Colonic mucosa (tissue), 4 donors: ENCODE results near the gene WDR20. TPM values are rescaled to one million over a fixed set of nuclear protein-coding genes. Genes with fewer than 3 reads are reported as not detected.

Experiments used
- DNase-seq: peaks from one replicate; pipeline ENCODE4 v3.0.0-alpha.2; 2020
- H3K27ac ChIP-seq: fragments of 200-600 bp; one replicate; pipeline ENCODE4 v1.8.0; 2021
- H3K27me3 ChIP-seq: fragments of 200-600 bp; one replicate; pipeline ENCODE4 v1.8.0; 2021
- H3K36me3 ChIP-seq: fragments of 200-600 bp; one replicate; pipeline ENCODE4 v1.8.0; 2021
- H3K4me1 ChIP-seq: fragments of 200-600 bp; one replicate; pipeline ENCODE4 v1.8.0; 2021; ENCODE audit warnings: mild to moderate bottlenecking
- H3K4me3 ChIP-seq: fragments of 200-600 bp; one replicate; pipeline ENCODE4 v1.8.0; 2021
- H3K9ac ChIP-seq, 2 donors: one replicate each; pipeline ENCODE4 v1.7.0; 2013; ENCODE audit warnings: control low read depth in 2 of 2, low read depth in 2 of 2, low read length in 2 of 2
- H3K9me3 ChIP-seq: fragments of 200-600 bp; one replicate; pipeline ENCODE4 v1.8.0; 2021
- intact Hi-C: fragments of 100-400 bp; cut with DNase I; formaldehyde crosslinking; loops from one replicate; pipeline ENCODE4 v1.14.1; 2022
- total RNA-seq, 2 donors: library from RNA; stranded (reverse); fragmentation: NEBNext Ultra II Directional in 1 of 2; extraction: Animal tissue kit (Norgen Biotek cat#: 25700) in 1 of 2; gene quantifications; one replicate each; pipeline ENCODE4 v1.2.1, GENCODE V29; 2021
- TF ChIP-seq, protein P1 (sequence below): fragments of 200-600 bp; IDR thresholded peaks from one replicate; pipeline ENCODE4 v1.8.0; 2022; ENCODE audit warnings: antibody characterized with exemption, mild to moderate bottlenecking
- donor health status: healthy.
- donor health status: DM: no; HTN: no; CAD: no.
- donor health status: DM: no; HTN: no; CAD: no.

The WDR20 gene
- total RNA-seq, 2 donors from 2014 or later = 30.0 to 31.2 TPM

DNA sequence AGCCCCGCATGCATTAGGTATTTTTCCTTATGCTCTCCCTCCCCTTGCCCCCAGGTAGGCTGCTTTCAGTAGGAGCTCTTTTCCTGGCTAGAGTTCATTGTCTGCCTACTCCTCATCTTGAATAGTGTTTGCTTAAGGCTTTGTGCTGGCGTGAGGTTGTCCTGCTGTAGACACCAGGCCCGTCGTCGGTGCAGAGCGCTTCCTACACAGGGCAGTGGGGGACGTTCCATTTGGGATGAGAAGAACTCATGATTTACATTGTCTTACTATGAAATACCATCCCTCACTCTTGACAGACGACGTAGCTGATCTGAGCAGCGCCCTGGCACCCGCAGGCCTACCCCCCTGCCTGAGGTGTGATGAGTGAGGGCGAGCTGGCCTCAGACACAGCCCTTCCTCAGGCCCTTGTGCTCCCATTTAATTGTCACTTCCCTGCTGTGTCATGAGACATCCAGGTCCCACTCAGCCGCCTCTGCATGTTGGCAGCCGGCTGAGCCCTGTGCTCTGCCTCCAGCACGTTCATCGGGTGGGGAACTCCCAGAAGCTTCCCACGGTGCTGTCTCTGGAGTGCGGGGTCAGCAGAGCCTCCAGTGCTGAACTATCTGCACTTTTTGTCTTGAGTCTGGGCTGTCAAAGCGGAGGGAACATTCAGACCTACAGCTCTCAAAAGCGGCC is 76.0 kb downstream of the WDR20 start:
- intact Hi-C loops = no loop called here
- Histone ChIP-seq H3K36me3 (no peaks in the 10 kb centered on the region), H3K9me3 (no peaks in the 10 kb centered on the region), H3K4me1 (no peaks in the 10 kb centered on the region), H3K9ac (no peak overlapping the region), H3K27ac (no peak overlapping the region), H3K4me3 (no peak overlapping the region), H3K27me3 (no peaks in the 10 kb centered on the region)
- TF ChIP-seq, protein P1, sequence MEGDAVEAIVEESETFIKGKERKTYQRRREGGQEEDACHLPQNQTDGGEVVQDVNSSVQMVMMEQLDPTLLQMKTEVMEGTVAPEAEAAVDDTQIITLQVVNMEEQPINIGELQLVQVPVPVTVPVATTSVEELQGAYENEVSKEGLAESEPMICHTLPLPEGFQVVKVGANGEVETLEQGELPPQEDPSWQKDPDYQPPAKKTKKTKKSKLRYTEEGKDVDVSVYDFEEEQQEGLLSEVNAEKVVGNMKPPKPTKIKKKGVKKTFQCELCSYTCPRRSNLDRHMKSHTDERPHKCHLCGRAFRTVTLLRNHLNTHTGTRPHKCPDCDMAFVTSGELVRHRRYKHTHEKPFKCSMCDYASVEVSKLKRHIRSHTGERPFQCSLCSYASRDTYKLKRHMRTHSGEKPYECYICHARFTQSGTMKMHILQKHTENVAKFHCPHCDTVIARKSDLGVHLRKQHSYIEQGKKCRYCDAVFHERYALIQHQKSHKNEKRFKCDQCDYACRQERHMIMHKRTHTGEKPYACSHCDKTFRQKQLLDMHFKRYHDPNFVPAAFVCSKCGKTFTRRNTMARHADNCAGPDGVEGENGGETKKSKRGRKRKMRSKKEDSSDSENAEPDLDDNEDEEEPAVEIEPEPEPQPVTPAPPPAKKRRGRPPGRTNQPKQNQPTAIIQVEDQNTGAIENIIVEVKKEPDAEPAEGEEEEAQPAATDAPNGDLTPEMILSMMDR = no peak
- no peak for DNase-seq

DNA sequence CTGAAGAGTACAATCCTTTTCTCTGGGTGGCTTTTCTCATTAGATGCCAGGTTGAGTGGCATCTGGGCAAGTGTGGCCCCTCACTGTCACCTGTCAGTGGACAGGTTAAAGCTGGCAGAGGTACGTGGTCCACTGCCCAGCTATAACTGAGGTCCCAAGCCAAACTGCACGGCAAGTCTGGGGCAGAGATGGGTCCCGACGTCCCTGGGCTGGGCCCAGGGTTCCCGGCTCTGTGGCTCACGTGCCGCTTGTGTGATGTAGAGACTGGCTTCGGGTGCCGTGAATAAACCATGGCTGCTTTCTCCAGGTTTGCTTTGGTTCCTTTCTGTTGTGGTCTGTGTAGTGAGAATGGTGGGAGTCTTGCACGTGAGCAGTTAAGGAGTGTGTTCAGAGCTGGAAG is 77.7 kb downstream of the WDR20 start:
- TF ChIP-seq, protein P1 = no peak
- no peaks in the 10 kb centered on the region for H3K36me3 ChIP-seq
- H3K27ac ChIP-seq = no peak overlapping the region
- DNase-seq = no peak
- H3K9ac ChIP-seq = no peak overlapping the region
- no peak overlapping the region for H3K4me3 ChIP-seq
- no peaks in the 10 kb centered on the region for H3K27me3 ChIP-seq
- no peaks in the 10 kb centered on the region for H3K9me3 ChIP-seq
- no peaks in the 10 kb centered on the region for H3K4me1 ChIP-seq
- intact Hi-C loops = no loop called here

DNA sequence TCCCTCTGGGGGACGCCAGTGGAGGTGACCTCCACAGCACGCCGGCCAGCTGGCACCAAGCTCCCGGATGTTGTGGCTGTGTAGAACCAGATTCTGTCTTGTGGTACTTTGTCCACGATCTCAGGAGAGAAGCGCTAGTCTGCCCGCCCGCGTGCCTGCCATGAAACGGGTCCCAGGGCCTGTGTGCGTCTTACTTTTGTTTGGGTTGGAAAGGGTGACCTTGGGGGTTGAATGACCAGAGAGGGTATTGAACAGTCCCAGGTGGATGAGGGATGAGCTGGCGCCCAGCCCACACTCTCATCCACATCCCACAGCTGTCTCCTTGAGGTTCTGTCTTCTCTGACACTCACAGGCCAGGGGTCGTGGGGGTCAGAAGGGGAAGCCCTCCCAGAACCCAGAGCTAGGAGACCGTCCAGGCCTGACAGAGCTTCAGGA is 78.3 kb downstream of the WDR20 start:
- no peaks in the 10 kb centered on the region for H3K36me3 ChIP-seq
- no peak for DNase-seq

DNA sequence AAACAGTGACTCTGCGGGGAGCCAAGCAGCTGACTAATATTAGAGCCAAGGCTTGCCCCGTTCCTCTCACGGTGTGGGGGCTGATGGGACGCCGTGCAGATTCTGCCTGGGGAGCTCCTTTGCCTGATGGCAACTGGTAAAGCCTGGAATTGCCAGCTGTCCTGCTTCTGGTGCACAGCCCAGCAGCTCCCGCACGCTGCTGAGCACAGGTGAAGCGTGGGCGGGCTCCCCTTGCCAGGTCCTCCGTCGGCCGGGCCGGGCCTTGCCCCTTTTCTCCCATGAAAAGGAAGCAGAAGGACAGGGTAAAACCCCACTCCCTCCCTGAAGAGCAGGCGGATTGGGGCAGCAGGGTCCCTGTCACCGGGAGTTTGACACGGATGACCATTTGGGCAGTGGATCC is 79.0 kb downstream of the WDR20 start:
- DNase-seq = no peak
- H3K27ac ChIP-seq = no peak overlapping the region
- H3K36me3 ChIP-seq = no peaks in the 10 kb centered on the region
- TF ChIP-seq, protein P1 = no peak
- no peak overlapping the region for H3K4me3 ChIP-seq
- H3K27me3 ChIP-seq = no peaks in the 10 kb centered on the region
- H3K9ac ChIP-seq = no peak overlapping the region
- intact Hi-C loops = no loop called here
- H3K4me1 ChIP-seq = no peaks in the 10 kb centered on the region
- no peaks in the 10 kb centered on the region for H3K9me3 ChIP-seq

More for the DNA sequence above, 78.3 kb downstream of the WDR20 start:
- TF ChIP-seq, protein P1 = no peak
- intact Hi-C loops = no loop called here
- no peaks in the 10 kb centered on the region for H3K4me1 ChIP-seq
- no peak overlapping the region for H3K9ac ChIP-seq
- no peak overlapping the region for H3K27ac ChIP-seq
- H3K27me3 ChIP-seq = no peaks in the 10 kb centered on the region
- no peaks in the 10 kb centered on the region for H3K9me3 ChIP-seq
- no peak overlapping the region for H3K4me3 ChIP-seq

DNA sequence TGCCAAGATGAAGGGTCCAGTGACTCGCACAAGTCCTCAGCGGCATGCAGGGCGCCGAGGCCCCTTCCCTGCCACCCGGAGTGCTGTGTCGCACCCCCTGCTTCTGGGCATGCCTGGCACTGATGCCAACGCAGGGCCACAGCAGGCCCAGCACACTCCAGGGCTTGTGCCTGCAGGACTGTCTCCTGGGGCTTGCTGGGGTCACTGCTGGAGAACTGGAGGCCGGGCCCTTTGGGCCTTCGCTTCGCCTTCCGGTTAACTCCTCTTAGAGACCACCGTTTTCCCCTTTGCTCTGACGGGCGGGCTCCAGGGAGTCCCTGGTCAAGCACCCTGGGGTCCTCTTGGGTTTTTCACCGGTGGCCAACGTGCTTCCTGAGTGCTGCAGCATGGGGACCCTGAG is 79.6 kb downstream of the WDR20 start:
- Histone ChIP-seq H3K4me3 (no peak overlapping the region), H3K36me3 (no peaks in the 10 kb centered on the region), H3K27ac (no peak overlapping the region), H3K9ac (no peak overlapping the region), H3K9me3 (no peaks in the 10 kb centered on the region), H3K4me1 (no peaks in the 10 kb centered on the region), H3K27me3 (no peaks in the 10 kb centered on the region)
- DNase-seq = no peak
- TF ChIP-seq, protein P1 = no peak
- intact Hi-C loops = no loop called here
